GM12873 (cell line): ENCODE results near the gene PPP1R8.

ENCODE experiments used
- TF ChIP-seq, protein P1 (sequence below): IDR thresholded peaks from 2 replicates; pipeline ENCODE4 v1.5.1; 2012; ENCODE audit warnings: low read depth, mild to moderate bottlenecking, moderate library complexity, low read length, control low read depth; ENCODE audit not compliant: insufficient read depth; ENCODE audit errors: missing control alignments

PPP1R8 gene

DNA sequence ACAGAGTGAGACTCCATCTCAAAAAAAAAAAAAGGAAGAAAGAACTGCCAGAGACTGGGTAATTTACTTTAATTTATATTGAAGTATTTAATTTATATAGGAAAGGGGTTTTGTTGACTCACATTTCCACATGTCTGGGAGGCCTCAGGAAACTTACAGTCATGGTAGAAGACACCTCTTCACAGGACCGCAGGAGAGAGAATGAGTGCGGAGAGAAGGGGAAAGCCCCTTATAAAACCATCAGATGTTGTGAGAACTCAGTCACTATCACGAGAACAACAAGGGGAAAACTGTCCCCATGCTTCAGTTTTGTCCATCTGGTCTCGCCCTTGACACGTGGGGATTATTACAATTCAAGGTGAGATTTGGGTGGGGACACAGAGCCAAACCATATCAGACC is 25.8 kb upstream of the PPP1R8 start:
- TF ChIP-seq, protein P1, sequence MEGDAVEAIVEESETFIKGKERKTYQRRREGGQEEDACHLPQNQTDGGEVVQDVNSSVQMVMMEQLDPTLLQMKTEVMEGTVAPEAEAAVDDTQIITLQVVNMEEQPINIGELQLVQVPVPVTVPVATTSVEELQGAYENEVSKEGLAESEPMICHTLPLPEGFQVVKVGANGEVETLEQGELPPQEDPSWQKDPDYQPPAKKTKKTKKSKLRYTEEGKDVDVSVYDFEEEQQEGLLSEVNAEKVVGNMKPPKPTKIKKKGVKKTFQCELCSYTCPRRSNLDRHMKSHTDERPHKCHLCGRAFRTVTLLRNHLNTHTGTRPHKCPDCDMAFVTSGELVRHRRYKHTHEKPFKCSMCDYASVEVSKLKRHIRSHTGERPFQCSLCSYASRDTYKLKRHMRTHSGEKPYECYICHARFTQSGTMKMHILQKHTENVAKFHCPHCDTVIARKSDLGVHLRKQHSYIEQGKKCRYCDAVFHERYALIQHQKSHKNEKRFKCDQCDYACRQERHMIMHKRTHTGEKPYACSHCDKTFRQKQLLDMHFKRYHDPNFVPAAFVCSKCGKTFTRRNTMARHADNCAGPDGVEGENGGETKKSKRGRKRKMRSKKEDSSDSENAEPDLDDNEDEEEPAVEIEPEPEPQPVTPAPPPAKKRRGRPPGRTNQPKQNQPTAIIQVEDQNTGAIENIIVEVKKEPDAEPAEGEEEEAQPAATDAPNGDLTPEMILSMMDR, result no peak

DNA sequence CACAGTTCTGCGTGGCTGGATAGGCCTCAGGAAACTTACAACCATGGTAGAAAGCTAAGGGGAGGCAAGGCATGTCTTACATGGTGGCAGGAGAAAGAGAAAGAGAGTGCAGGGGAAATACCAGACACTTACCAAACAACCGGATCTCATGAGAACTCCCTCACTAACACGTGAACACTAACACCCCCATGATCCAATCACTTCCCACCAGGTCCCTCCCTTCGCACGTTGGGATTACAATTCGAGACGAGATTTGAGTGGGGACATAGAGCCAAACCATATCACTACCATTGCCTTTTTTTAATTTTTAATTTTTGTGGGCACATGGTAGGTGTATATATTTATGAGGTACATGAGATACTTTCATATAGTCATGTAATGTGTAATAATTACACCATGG is 23.8 kb upstream of the PPP1R8 start:
- TF ChIP-seq, protein P1, result no peak

DNA sequence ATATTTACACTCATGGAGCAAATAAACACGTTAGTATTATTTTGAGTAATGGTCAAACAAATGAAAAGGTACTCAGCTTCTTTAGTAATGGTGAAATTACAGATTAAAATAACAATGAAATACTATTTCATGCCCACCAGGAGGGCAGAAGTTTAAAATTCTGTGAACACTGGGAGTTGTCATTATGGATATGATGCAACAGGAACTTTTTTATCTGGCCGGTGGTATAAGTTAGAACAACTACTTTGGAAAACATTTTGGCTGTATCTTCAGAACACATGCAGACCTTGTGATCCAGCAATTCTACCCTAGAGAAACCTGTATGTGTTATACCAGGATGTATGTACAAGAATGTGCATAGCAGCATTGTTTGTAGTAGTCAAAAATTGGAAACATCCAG is 23.2 kb upstream of the PPP1R8 start:
- TF ChIP-seq, protein P1, result no peak

DNA sequence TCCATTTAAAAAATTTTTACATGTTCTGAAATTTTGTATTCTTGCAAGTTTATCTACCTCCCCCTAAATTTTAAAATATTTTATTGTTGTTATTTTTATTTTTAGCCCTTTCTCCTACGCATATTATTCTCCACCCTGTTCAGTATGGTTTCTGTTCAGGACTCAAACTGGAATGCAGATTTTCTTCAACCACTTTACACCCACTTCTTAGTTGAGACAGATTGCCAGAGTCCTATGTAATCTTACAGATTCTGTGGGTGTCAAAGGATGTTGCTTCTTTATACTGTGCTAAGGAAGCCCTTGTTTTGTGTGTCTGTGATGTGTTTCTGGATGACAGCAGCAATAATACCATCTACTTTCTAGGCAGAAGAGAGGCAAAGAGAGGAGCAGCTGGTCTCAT is 20.7 kb upstream of the PPP1R8 start:
- TF ChIP-seq, protein P1, result no peak

DNA sequence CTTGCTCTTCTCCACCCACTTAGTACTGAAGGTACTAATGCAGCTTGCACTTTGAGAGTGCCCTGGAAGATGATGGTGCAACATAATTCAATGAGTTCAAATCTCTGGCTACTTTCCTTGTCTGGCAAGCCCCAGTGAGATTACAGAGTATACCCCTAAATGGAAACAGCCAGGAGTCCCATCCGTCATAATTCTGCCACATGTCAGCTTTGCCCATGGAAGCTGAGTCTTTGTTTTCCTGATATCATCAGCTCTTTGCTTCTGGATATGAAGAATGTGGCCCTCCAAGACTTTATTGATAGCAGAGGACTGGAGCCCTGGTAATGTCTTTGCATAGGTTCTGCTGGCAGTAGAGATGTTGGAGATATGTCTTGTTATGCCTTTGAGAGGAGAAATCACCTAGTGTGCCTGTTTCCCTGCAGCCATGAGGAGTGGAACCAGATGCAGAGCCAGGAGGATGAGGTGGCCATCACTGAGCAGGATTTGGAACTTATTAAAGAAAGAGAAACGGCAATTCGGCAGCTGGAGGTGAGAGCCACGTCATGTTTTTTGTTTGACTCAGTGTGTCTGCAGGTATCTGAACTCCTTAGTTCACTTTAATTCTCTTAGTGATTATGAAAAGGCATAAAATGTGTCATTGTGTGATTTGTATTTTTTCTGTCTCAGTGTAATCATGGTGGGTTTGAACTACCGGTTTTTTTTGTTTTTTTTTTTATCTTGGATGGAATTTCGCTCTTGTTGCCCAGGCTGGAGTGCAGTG is 18.7 kb upstream of the PPP1R8 start:
- TF ChIP-seq, protein P1, result no peak

DNA sequence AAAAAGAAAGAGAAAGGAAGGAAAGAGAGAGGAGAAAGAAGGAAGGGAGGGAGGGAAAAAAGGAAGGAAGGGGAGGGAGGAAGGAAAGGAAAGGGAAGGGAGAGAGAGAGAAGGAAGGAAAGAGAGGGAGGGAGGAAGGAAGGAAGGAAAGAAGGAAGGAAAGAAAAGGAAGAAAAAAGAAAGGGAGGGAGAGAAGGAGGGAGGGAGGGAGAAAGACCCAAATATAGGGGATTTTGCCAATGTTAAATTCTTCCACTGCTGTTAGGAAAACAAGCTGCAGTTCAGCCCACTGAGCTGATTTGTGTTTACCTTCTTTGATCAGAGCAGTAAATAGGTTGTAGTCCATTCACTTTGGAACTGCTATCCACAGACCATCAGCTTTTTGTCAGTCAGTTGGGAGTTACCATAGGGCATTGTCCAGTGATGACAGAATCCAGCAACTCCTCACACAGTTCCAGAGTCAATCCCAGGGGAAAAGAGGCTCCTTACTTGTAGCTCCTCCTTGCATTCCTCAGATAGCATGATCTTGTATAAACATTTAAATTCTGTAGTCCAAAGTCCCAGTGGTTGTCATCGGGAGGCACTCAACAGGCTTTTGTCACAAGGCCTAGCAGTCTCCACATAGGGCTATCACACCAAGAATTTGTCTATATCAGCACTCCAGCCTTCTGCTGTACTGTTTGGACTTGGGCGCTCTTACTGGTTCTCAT is 13.5 kb upstream of the PPP1R8 start:
- TF ChIP-seq, protein P1, result no peak

DNA sequence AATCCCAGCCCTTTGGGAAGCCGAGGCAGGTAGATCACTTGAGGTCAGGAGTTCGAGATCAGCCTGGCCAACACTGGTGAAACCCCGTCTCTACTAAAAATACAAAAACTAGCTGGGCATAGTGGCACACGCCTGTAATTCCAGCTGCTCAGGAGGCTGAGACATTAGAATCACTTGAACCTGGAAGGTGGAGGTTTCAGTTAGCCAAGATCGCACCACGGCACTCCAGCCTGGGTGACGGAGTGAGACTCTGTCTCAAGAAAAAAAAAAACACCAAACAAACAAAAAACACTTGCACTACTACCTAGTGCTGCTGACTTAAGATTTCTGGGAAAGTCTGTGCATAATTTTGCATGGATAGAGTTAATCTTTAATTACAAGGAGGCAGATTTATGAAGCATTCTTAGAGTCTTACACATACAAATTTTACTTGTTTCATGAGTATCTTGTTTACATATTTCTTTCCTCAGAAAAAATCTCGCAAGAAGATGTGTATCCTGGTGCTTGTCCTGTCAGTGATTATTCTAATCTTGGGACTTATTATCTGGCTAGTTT is 8.7 kb upstream of the PPP1R8 start:
- TF ChIP-seq, protein P1, result no peak
